ENCODE measurements around the gene RABL6.
"Not testable (repeated sequence)": the region's sequence is repeated elsewhere in the genome, so short reads cannot be mapped to it uniquely, and the experiment has no call there.

DNA sequence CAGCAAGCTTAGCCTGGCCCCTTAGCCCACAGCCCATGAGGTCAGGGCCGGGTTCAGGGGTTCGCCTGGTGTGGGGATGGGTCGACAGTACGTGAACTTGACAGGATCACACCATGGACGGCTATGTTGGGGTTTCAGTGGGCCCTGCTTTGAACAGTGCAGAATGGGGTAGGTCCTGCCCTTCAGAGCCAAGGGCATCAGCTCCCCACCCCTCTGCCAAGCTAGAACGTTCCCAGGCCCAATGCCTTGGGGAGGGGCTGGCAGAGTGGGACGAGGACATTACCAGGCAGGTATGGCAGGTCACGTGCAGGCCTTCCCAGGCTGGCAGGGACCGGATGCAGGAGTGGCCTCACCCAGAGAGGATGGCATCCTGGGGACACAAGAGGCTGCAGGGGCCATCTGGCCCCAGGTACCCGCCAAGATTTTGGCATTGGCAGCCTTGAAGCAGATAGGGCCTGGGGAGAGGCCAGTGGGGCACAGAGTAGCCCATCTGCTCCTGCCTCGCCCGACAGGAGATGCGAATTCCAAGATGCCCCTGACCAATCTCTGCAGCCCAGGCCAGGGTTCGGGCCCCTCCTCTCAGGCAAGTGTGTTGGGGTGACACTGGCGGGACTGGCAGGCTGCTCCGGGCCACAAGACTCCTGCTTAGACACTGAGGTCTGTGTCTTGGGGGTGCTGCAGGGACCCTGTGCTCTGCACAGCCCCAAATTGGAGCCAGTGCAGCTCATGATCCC lies 34.1 kb downstream of the RABL6 start:
- not testable (repeated sequence) for TF ChIP-seq TCF4 (CRISPR knock-in tag; IDR thresholded peaks at IDR 0.05; ENCODE audit: borderline replicate concordance); GLIS3 (CRISPR knock-in tag; IDR thresholded peaks at IDR 0.05); ZNF8 (CRISPR knock-in tag; IDR thresholded peaks at IDR 0.05); ZFP3 (CRISPR knock-in tag; IDR thresholded peaks at IDR 0.05)

Data from SK-N-SH treated with all-trans-retinoic acid at 6 μM for 48 hours (cell line).